ENCODE data around the gene CDHR3. TPM values are rescaled to one million over a fixed set of nuclear protein-coding genes. Genes with fewer than 3 reads are reported as not detected.

CDHR3 gene
- total and polyA plus RNA-seq, 9 of the 15 experiments (the other 6 are each of a cell fraction or from before 2014, with no cell fraction given) = 0.03 to 0.66 (median 0.24) TPM; not detected in 1

DNA sequence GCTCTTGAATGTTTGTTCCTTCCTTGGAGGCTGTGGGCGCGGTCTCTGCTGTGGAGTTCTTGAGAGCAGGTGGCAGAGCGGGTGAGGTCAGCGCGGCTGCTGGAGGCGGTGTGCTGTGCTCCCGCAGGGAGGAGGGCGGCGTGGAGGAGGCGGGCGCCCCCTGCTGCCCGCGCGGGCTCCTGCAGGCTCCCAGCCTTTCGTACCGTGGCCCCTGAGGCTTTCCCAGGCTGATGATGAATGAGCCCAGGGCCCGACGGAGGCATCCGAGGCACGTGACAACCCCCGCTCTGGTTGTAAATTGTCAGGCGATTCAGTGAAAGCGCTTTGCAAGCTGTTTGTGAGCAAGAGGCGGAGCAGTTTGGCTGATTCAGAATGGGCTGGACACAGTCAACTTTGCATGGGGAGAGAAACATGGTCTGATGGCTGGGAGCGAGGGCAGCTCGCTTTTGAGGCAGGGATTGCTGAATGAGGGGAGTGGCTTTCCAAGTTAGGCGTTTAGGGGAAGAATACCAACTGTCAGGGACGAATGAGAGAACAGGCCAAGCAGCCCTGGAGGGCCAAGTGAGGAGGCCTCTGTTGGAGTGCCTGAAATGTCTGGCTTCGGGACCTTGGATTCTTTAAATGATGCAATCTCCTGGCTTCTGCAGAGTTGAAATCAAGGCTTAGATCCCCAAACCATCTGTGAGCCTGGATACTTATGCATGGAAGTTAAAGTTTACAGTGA, 46.6 kb downstream of the CDHR3 start (continued):
- TF ChIP-seq, protein P1, sequence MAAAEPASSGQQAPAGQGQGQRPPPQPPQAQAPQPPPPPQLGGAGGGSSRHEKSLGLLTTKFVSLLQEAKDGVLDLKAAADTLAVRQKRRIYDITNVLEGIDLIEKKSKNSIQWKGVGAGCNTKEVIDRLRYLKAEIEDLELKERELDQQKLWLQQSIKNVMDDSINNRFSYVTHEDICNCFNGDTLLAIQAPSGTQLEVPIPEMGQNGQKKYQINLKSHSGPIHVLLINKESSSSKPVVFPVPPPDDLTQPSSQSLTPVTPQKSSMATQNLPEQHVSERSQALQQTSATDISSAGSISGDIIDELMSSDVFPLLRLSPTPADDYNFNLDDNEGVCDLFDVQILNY (CRISPR knock-in tag; IDR thresholded peaks at IDR 0.05) = 0 out of 2 replicates have a peak, but pooled peaks have one; percentile 36
- peak; percentile 21; the same call in 1 of the 2 replicates for TF ChIP-seq GABPB1 (CRISPR knock-in tag; IDR thresholded peaks at IDR 0.05)
- TF ChIP-seq, protein P2, sequence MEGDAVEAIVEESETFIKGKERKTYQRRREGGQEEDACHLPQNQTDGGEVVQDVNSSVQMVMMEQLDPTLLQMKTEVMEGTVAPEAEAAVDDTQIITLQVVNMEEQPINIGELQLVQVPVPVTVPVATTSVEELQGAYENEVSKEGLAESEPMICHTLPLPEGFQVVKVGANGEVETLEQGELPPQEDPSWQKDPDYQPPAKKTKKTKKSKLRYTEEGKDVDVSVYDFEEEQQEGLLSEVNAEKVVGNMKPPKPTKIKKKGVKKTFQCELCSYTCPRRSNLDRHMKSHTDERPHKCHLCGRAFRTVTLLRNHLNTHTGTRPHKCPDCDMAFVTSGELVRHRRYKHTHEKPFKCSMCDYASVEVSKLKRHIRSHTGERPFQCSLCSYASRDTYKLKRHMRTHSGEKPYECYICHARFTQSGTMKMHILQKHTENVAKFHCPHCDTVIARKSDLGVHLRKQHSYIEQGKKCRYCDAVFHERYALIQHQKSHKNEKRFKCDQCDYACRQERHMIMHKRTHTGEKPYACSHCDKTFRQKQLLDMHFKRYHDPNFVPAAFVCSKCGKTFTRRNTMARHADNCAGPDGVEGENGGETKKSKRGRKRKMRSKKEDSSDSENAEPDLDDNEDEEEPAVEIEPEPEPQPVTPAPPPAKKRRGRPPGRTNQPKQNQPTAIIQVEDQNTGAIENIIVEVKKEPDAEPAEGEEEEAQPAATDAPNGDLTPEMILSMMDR (IDR thresholded peaks at IDR 0.05 in 2 of 3, conservative IDR thresholded peaks at IDR 0.05 in 1 of 3; ENCODE audit: insufficient read depth in 2 of 3, low read depth in 1 of 3, low read length in 3 of 3) = peak; percentile 98 to 100 (median 98)
- peak; percentile 87 for TF ChIP-seq TOE1 (IDR thresholded peaks at IDR 0.05; ENCODE audit: borderline replicate concordance)
- TF ChIP-seq TOE1 (CRISPR knock-in tag; IDR thresholded peaks at IDR 0.05; ENCODE audit: borderline replicate concordance, low read depth) = peak; percentile 49; the same call in 1 of the 2 replicates
- peak in 1 of 2 experiments; percentile 58; a peak in 1 of 4 replicates for TF ChIP-seq NONO (IDR thresholded peaks at IDR 0.05; ENCODE audit: low read depth in 2 of 2, low read length in 1 of 2)
- no peak for TF ChIP-seq DACH1 (IDR thresholded peaks at IDR 0.05; ENCODE audit: partially characterized antibody)
- no peak; the same call in 1 of the 2 replicates for TF ChIP-seq NR2F6 (CRISPR knock-in tag; IDR thresholded peaks at IDR 0.05)
- TF ChIP-seq ZNF764 (CRISPR knock-in tag; IDR thresholded peaks at IDR 0.05; ENCODE audit: low read depth) = no peak
- TF ChIP-seq TEAD4 (IDR thresholded peaks at IDR 0.05; ENCODE audit: low read length) = peak; percentile 25; the same call in 1 of the 2 replicates
- TF ChIP-seq TEAD4 (CRISPR knock-in tag; IDR thresholded peaks at IDR 0.05; ENCODE audit: borderline replicate concordance) = no peak
- 0 out of 2 replicates have a peak, but pooled peaks have one; percentile 46 for TF ChIP-seq SMAD3 (CRISPR knock-in tag; conservative IDR thresholded peaks at IDR 0.05)
- no peak; the same call in 1 of the 2 replicates for TF ChIP-seq ZNF24 (IDR thresholded peaks at IDR 0.05)
- TF ChIP-seq MIER1 (IDR thresholded peaks at IDR 0.05; ENCODE audit: low read depth) = no peak
- TF ChIP-seq MYC (IDR thresholded peaks at IDR 0.05; ENCODE audit: low read depth, low read length) = 0 out of 2 replicates have a peak, but pooled peaks have one; percentile 49
- TF ChIP-seq MYC (CRISPR knock-in tag; IDR thresholded peaks at IDR 0.05; ENCODE audit: borderline replicate concordance, low read depth) = no peak
- 0 out of 2 replicates have a peak, but pooled peaks have one; percentile 12 for TF ChIP-seq ZKSCAN1 (IDR thresholded peaks at IDR 0.05; ENCODE audit: low read depth, low read length)
- TF ChIP-seq NFIC (IDR thresholded peaks at IDR 0.05) = peak; percentile 11; the same call in 1 of the 2 replicates
- TF ChIP-seq, protein P3, sequence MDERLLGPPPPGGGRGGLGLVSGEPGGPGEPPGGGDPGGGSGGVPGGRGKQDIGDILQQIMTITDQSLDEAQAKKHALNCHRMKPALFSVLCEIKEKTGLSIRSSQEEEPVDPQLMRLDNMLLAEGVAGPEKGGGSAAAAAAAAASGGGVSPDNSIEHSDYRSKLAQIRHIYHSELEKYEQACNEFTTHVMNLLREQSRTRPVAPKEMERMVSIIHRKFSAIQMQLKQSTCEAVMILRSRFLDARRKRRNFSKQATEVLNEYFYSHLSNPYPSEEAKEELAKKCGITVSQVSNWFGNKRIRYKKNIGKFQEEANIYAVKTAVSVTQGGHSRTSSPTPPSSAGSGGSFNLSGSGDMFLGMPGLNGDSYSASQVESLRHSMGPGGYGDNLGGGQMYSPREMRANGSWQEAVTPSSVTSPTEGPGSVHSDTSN (CRISPR knock-in tag; IDR thresholded peaks at IDR 0.05; ENCODE audit: low read depth) = no peak
- TF ChIP-seq, protein P3 (tag; conservative IDR thresholded peaks at IDR 0.05; ENCODE audit: low read depth) = peak; percentile 86
- no peak for TF ChIP-seq ZNF3 (CRISPR knock-in tag; IDR thresholded peaks at IDR 0.05)

All from K562 (cell line).